HepG2 (cell line): Measurements from ENCODE around the gene WNT3A. TPM values are rescaled to one million over a fixed set of nuclear protein-coding genes. Genes with fewer than 3 reads are reported as not detected.

Experiments
- CC2D1A ChIP-seq: sonication (generic); formaldehyde crosslinking; IDR thresholded peaks from 2 replicates; pipeline ENCODE4 v1.8.1; 2023; ENCODE audit warnings: mild to moderate bottlenecking, missing genetic modification reagents
- CENPT ChIP-seq: sonication (generic); formaldehyde crosslinking; IDR thresholded peaks from 2 replicates; pipeline ENCODE4 v1.8.0; 2022; ENCODE audit warnings: low read depth, mild to moderate bottlenecking, moderate library complexity, missing genetic modification reagents
- HNF4A ChIP-seq: sonication (generic); formaldehyde crosslinking; IDR thresholded peaks from 2 replicates; pipeline ENCODE4 v1.4.0; 2020; ENCODE audit warnings: missing genetic modification reagents
- MAZ ChIP-seq, 2 experiments: sonication (generic) in 1 of 2; formaldehyde crosslinking in 1 of 2; IDR thresholded peaks; 2 replicates each; pipeline versions ENCODE4 v1.5.0 to v1.6.1; 2012 to 2020; ENCODE audit warnings: low read depth in 2 of 2, mild to moderate bottlenecking in 2 of 2, borderline replicate concordance in 1 of 2, improper control_type of control experiment in 1 of 2, low read length in 1 of 2, missing genetic modification reagents in 1 of 2, moderate library complexity in 1 of 2
- NONO ChIP-seq, 2 experiments: fragments of 450-650 bp in 1 of 2; sonication (generic) in 1 of 2; formaldehyde crosslinking in 1 of 2; IDR thresholded peaks in 1 of 2; conservative IDR thresholded peaks in 1 of 2; 2 replicates each; pipeline versions ENCODE4 v1.6.1 to v1.8.0; 2017 to 2022; ENCODE audit warnings: mild to moderate bottlenecking in 1 of 2, missing genetic modification reagents in 1 of 2, moderate library complexity in 1 of 2
- NR2F2 ChIP-seq: IDR thresholded peaks from 2 replicates; pipeline ENCODE4 v1.6.1; 2012; ENCODE audit warnings: low read depth, inconsistent platforms, borderline replicate concordance
- PCBP1 ChIP-seq: fragments of 200-400 bp; formaldehyde crosslinking; IDR thresholded peaks from 2 replicates; pipeline ENCODE4 v1.6.1; 2017; ENCODE audit warnings: mild to moderate bottlenecking, low read depth, low read length, borderline replicate concordance
- RCOR2 ChIP-seq: IDR thresholded peaks from 2 replicates; pipeline ENCODE4 v1.6.1; 2016; ENCODE audit warnings: missing biosample characterization, missing genetic modification reagents
- RFX3 ChIP-seq: IDR thresholded peaks from 2 replicates; pipeline ENCODE4 v1.6.1; 2016; ENCODE audit warnings: missing biosample characterization, missing genetic modification reagents
- U2AF2 ChIP-seq: fragments of 200-400 bp; formaldehyde crosslinking; IDR thresholded peaks from 2 replicates; pipeline ENCODE4 v1.6.1; 2017; ENCODE audit warnings: low read depth, mild to moderate bottlenecking, low read length
- ZBTB7A ChIP-seq: sonication (generic); formaldehyde crosslinking; IDR thresholded peaks from 2 replicates; pipeline ENCODE4 v1.8.0; 2022; ENCODE audit warnings: mild to moderate bottlenecking, missing genetic modification reagents
- ZFYVE20 ChIP-seq: sonication (generic); formaldehyde crosslinking; IDR thresholded peaks from 2 replicates; pipeline ENCODE4 v1.8.0; 2023; ENCODE audit warnings: low read depth, mild to moderate bottlenecking, moderate library complexity, missing genetic modification reagents, borderline replicate concordance
- ZNF572 ChIP-seq: sonication (generic); formaldehyde crosslinking; IDR thresholded peaks from 2 replicates; pipeline ENCODE4 v1.5.1; 2020; ENCODE audit warnings: mild to moderate bottlenecking, missing genetic modification reagents
- ZNF615 ChIP-seq: sonication (generic); formaldehyde crosslinking; IDR thresholded peaks from 2 replicates; pipeline ENCODE4 v1.5.0; 2020; ENCODE audit warnings: mild to moderate bottlenecking, missing genetic modification reagents, borderline replicate concordance
- ZSCAN25 ChIP-seq: sonication (generic); formaldehyde crosslinking; IDR thresholded peaks from 2 replicates; pipeline ENCODE4 v1.8.0; 2022; ENCODE audit warnings: mild to moderate bottlenecking, missing genetic modification reagents
- polyA plus RNA-seq, 8 experiments: library from polyadenylated mRNA; depleted of rRNA in 3 of 8; stranded (reverse) in 7 of 8; unstranded in 1 of 8; fragments of >200 nt; fragmentation: Illumina TruSeq in 4 of 8; extraction: Trizol in 4 of 8; gene quantifications; 2 replicates each; pipeline versions ENCODE4 v1.2.1 to v1.2.3, GENCODE V29; 2011 to 2016; ENCODE audit warnings: low read depth in 4 of 8, missing spikeins in 1 of 8, mixed read lengths in 1 of 8; ENCODE audit not compliant: insufficient read depth in 1 of 8
- total RNA-seq, 5 experiments: library from RNA; depleted of rRNA; stranded (reverse); fragments of >200 nt; fragmentation: Illumina TruSeq; extraction: Trizol; gene quantifications; 2 replicates each; pipeline ENCODE4 v1.2.3, GENCODE V29; 2016; ENCODE audit warnings: low read depth in 1 of 5
- TF ChIP-seq, protein P1 (sequence below): sonication (generic); formaldehyde crosslinking; IDR thresholded peaks from 2 replicates; pipeline ENCODE4 v1.5.0; 2020; ENCODE audit warnings: mild to moderate bottlenecking, low read depth, missing genetic modification reagents, borderline replicate concordance
- TF ChIP-seq, protein P2 (sequence below): sonication (generic); formaldehyde crosslinking; IDR thresholded peaks from 2 replicates; pipeline ENCODE4 v1.8.1; 2023; ENCODE audit warnings: mild to moderate bottlenecking, inconsistent platforms, moderate library complexity, missing genetic modification reagents, borderline replicate concordance
- TF ChIP-seq, protein P3 (sequence below): sonication (generic); formaldehyde crosslinking; IDR thresholded peaks from 2 replicates; pipeline ENCODE4 v1.5.0; 2020; ENCODE audit warnings: mild to moderate bottlenecking, missing genetic modification reagents
- TF ChIP-seq, protein P4 (sequence below): sonication (generic); formaldehyde crosslinking; IDR thresholded peaks from 2 replicates; pipeline ENCODE4 v1.4.0; 2020; ENCODE audit warnings: missing genetic modification reagents
- TF ChIP-seq, protein P5 (sequence below): sonication (generic); formaldehyde crosslinking; IDR thresholded peaks from 2 replicates; pipeline ENCODE4 v1.8.0; 2022; ENCODE audit warnings: missing genetic modification reagents, mild to moderate bottlenecking, inconsistent platforms, borderline replicate concordance

Gene WNT3A
- total and polyA plus RNA-seq, 2 of the 13 experiments (the other 11 are each of a cell fraction or from before 2014, with no cell fraction given), result not detected

DNA sequence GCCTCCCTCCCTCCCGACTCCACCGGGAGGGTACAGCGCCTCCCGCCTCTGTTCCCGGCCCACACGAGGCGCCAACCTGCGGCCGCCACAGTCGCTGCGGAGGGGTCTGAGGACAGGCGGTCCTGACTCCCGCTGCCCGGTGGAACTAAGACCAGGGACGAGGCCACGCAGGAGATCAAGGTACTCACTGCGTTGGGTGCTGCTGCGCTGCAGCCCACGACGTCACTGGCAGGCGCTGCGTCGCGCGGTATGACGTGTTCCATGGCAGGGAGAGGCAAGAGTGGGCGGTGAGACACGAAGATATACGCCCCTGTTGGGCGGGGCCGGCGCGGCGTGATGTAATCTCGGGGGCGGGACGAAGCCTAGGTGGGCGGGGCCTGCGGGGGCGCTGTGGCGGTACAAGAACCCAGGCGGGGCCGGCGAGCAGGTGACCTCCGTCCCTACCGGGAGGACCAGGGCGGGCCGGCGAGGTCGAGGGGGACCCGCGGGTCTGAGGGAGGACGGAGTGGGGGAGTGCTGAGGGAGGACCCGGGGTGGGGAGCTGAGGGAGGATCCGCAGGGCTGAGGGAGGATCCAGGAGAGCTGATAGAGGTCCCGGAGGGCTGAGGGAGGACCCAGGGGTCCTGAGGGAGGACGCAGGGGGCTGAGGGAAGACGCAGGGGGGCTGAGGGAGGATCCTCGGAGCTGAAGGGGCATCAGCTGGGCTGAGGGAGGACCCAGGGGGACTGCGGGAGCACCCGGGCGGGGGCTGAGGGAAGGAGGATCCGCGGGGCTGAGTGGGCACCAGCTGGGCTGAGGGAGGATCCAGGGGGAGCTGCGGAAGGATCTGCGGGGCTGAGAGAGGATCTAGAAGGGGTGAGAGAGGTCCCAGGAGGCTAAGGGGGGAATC is 102.5 kb downstream of the WNT3A start, which contains the start of gene MRPL55 (continued):
- TF ChIP-seq, protein P1, sequence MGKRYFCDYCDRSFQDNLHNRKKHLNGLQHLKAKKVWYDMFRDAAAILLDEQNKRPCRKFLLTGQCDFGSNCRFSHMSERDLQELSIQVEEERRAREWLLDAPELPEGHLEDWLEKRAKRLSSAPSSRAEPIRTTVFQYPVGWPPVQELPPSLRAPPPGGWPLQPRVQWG (CRISPR knock-in tag), result no peak
- TF ChIP-seq, protein P2, sequence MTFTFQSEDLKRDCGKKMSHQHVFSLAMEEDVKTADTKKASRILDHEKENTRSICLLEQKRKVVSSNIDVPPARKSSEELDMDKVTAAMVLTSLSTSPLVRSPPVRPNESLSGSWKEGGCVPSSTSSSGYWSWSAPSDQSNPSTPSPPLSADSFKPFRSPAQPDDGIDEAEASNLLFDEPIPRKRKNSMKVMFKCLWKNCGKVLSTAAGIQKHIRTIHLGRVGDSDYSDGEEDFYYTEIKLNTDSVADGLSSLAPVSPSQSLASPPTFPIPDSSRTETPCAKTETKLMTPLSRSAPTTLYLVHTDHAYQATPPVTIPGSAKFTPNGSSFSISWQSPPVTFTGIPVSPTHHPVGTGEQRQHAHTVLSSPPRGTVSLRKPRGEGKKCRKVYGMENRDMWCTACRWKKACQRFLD (CRISPR knock-in tag), result peak; percentile 67; the same call in 1 of the 2 replicates
- peak; percentile 24; the same call in 1 of the 2 replicates for TF ChIP-seq PCBP1
- TF ChIP-seq NONO (IDR thresholded peaks at IDR 0.05), result no peak
- TF ChIP-seq NONO (CRISPR knock-in tag; conservative IDR thresholded peaks at IDR 0.05), result peak; percentile 91
- TF ChIP-seq ZNF572 (CRISPR knock-in tag), result peak; percentile 91; the same call in 1 of the 2 replicates
- peak; percentile 85; the same call in 1 of the 2 replicates for TF ChIP-seq ZSCAN25 (CRISPR knock-in tag)
- no peak for TF ChIP-seq RFX3 (CRISPR knock-in tag)
- TF ChIP-seq U2AF2, result no peak
- TF ChIP-seq, protein P3, sequence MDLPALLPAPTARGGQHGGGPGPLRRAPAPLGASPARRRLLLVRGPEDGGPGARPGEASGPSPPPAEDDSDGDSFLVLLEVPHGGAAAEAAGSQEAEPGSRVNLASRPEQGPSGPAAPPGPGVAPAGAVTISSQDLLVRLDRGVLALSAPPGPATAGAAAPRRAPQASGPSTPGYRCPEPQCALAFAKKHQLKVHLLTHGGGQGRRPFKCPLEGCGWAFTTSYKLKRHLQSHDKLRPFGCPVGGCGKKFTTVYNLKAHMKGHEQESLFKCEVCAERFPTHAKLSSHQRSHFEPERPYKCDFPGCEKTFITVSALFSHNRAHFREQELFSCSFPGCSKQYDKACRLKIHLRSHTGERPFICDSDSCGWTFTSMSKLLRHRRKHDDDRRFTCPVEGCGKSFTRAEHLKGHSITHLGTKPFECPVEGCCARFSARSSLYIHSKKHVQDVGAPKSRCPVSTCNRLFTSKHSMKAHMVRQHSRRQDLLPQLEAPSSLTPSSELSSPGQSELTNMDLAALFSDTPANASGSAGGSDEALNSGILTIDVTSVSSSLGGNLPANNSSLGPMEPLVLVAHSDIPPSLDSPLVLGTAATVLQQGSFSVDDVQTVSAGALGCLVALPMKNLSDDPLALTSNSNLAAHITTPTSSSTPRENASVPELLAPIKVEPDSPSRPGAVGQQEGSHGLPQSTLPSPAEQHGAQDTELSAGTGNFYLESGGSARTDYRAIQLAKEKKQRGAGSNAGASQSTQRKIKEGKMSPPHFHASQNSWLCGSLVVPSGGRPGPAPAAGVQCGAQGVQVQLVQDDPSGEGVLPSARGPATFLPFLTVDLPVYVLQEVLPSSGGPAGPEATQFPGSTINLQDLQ (CRISPR knock-in tag), result 0 out of 2 replicates have a peak, but pooled peaks have one; percentile 49
- peak; percentile 82 for TF ChIP-seq MAZ (IDR thresholded peaks at IDR 0.05; ENCODE audit: borderline replicate concordance, low read depth, low read length)
- peak; percentile 94 for TF ChIP-seq MAZ (CRISPR knock-in tag; IDR thresholded peaks at IDR 0.05; ENCODE audit: low read depth)
- TF ChIP-seq ZBTB7A (CRISPR knock-in tag), result peak; percentile 43; the same call in 1 of the 2 replicates
- no peak; the same call in 1 of the 2 replicates for TF ChIP-seq CENPT (CRISPR knock-in tag)
- peak; percentile 76 for TF ChIP-seq HNF4A (CRISPR knock-in tag)
- TF ChIP-seq ZFYVE20 (CRISPR knock-in tag), result no peak
- TF ChIP-seq RCOR2 (CRISPR knock-in tag), result no peak
- TF ChIP-seq ZNF615 (CRISPR knock-in tag), result no peak
- TF ChIP-seq, protein P4, sequence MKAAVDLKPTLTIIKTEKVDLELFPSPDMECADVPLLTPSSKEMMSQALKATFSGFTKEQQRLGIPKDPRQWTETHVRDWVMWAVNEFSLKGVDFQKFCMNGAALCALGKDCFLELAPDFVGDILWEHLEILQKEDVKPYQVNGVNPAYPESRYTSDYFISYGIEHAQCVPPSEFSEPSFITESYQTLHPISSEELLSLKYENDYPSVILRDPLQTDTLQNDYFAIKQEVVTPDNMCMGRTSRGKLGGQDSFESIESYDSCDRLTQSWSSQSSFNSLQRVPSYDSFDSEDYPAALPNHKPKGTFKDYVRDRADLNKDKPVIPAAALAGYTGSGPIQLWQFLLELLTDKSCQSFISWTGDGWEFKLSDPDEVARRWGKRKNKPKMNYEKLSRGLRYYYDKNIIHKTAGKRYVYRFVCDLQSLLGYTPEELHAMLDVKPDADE (CRISPR knock-in tag), result no peak
- peak; percentile 93 for TF ChIP-seq CC2D1A (CRISPR knock-in tag)
- TF ChIP-seq, protein P5, sequence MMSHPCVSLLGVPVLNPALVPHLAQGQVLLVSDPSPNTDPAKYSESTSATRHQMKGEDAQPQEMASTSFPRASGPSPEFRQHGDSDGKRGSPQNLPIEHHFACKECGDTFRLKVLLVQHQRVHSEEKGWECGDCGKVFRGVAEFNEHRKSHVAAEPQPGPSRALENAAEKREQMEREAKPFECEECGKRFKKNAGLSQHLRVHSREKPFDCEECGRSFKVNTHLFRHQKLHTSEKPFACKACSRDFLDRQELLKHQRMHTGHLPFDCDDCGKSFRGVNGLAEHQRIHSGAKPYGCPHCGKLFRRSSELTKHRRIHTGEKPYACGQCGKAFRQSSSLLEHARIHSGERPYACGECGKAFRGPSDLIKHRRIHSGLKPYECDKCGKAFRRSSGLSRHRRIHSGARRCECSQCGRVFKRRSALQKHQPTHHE (CRISPR knock-in tag), result no peak; the same call in 1 of the 2 replicates
- no peak; the same call in 1 of the 2 replicates for TF ChIP-seq NR2F2
